Measurements from ENCODE around the gene GSTT4. TPM values are rescaled to one million over a fixed set of nuclear protein-coding genes. Genes with fewer than 3 reads are reported as not detected.
"Not testable (repeated sequence)": the region's sequence is repeated elsewhere in the genome, so short reads cannot be mapped to it uniquely, and the experiment has no call there.

Gene GSTT4
- total RNA-seq, 1 donor from 2014 or later: not detected

DNA sequence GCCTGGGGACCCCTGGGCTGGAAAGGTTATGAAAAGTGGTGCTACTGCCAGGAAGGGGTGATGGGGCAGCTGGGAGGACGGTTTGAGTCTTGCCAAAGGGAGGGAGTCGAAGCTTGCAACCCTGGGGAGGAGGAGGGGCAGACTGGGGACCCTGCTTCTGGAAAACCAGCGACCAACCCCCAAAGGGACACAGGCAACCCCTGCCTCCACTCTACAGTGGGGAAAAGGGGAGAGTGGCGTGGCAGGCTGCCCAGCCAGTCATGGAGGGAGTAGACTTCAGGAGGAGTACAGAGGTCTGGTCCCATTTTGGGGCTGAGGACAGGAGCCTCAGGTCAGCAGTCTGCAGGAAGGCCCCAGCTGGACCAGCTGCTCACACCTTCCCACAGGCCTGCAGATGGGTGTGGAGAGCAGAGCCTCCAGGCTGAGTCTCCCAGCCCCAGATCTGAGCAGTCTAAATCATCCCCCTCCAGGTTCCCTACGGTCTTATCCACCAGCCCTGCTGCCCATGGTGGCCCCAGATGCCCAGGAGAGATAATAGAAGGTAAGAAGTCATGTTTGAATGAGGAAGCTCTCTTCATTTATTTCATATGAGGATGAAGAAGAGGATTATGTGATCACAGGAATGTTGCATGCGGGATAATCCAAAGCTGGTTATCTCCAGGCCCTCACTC is 34.3 kb downstream of the GSTT4 start:
- peak overlapping the region; percentile 50 for H3K4me3 Mint-ChIP-seq
- Histone ChIP-seq H3K9ac (no peak overlapping the region), H4K20me1 (ENCODE audit: low read depth) (no peaks in the 10 kb centered on the region), H3F3A (ENCODE audit: low read depth) (no peaks in the 10 kb centered on the region), H2AFZ (replicated peaks) (no peak overlapping the region), H3K4me3 (no peak overlapping the region), H3K36me3 (no peaks in the 10 kb centered on the region), H3K4me1 (no peaks in the 10 kb centered on the region), H3K27ac (no peak overlapping the region), H3K4me2 (no peak overlapping the region), H3K9me3 (ENCODE audit: low read depth) (no peaks in the 10 kb centered on the region), H3K79me2 (ENCODE audit: low read depth) (no peaks in the 10 kb centered on the region), H3K27me3 (no peaks in the 10 kb centered on the region)
- no peaks in the 10 kb centered on the region for H3K9me3 Mint-ChIP-seq
- peaks cover 3% of the 10 kb centered on the region for H3K27me3 Mint-ChIP-seq (ENCODE audit: insufficient read depth, low read depth)
- DNase-seq (ENCODE audit: low spot score): no peak
- TF ChIP-seq EZH2phosphoT487 (IDR thresholded peaks at IDR 0.05) (no peak), EZH2 (IDR thresholded peaks at IDR 0.05) (no peak)
- TF ChIP-seq, protein P1, sequence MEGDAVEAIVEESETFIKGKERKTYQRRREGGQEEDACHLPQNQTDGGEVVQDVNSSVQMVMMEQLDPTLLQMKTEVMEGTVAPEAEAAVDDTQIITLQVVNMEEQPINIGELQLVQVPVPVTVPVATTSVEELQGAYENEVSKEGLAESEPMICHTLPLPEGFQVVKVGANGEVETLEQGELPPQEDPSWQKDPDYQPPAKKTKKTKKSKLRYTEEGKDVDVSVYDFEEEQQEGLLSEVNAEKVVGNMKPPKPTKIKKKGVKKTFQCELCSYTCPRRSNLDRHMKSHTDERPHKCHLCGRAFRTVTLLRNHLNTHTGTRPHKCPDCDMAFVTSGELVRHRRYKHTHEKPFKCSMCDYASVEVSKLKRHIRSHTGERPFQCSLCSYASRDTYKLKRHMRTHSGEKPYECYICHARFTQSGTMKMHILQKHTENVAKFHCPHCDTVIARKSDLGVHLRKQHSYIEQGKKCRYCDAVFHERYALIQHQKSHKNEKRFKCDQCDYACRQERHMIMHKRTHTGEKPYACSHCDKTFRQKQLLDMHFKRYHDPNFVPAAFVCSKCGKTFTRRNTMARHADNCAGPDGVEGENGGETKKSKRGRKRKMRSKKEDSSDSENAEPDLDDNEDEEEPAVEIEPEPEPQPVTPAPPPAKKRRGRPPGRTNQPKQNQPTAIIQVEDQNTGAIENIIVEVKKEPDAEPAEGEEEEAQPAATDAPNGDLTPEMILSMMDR (IDR thresholded peaks at IDR 0.05): no peak
- H3K36me3 Mint-ChIP-seq: peaks cover 19% of the 10 kb centered on the region
- H3K27ac Mint-ChIP-seq: no peak overlapping the region
- no peaks in the 10 kb centered on the region for H3K4me1 Mint-ChIP-seq

DNA sequence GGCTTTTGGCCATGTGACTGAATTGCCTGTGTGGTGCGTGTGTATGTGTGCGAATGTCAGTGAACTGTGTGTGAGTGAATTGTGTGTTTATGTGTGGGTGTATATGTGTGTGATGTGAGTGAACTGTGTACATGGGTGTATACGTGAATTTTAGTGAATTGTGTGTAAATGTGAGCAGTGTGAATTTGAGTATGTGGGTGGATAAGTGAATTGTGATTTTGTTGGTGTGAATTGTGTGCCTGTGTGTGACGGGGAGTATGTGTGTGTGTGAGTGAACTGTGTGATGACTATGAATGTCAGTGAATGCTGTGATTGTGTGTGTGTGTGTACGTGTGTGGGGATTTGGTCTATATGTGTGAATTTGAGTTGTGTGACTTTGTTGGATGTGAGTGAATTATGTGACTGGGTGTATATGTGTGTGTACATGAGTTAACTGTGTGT is 35.0 kb downstream of the GSTT4 start:
- Histone ChIP-seq H3K4me2 (no peak overlapping the region), H3K79me2 (ENCODE audit: low read depth) (no peaks in the 10 kb centered on the region), H3F3A (ENCODE audit: low read depth) (no peaks in the 10 kb centered on the region), H3K4me1 (no peaks in the 10 kb centered on the region), H3K36me3 (no peaks in the 10 kb centered on the region), H4K20me1 (ENCODE audit: low read depth) (no peaks in the 10 kb centered on the region), H3K9me3 (ENCODE audit: low read depth) (no peaks in the 10 kb centered on the region), H3K9ac (no peak overlapping the region), H3K27me3 (no peaks in the 10 kb centered on the region), H3K4me3 (no peak overlapping the region), H2AFZ (replicated peaks) (no peak overlapping the region), H3K27ac (no peak overlapping the region)
- H3K36me3 Mint-ChIP-seq: peaks cover 19% of the 10 kb centered on the region
- H3K9me3 Mint-ChIP-seq: no peaks in the 10 kb centered on the region
- H3K4me3 Mint-ChIP-seq: no peak overlapping the region
- H3K27ac Mint-ChIP-seq: no peak overlapping the region
- peaks cover 3% of the 10 kb centered on the region for H3K27me3 Mint-ChIP-seq (ENCODE audit: insufficient read depth, low read depth)
- no peak for DNase-seq (ENCODE audit: low spot score)
- TF ChIP-seq EZH2 (IDR thresholded peaks at IDR 0.05): no peak
- TF ChIP-seq, protein P1 (IDR thresholded peaks at IDR 0.05): no peak
- TF ChIP-seq EZH2phosphoT487 (IDR thresholded peaks at IDR 0.05): no peak
- no peaks in the 10 kb centered on the region for H3K4me1 Mint-ChIP-seq

DNA sequence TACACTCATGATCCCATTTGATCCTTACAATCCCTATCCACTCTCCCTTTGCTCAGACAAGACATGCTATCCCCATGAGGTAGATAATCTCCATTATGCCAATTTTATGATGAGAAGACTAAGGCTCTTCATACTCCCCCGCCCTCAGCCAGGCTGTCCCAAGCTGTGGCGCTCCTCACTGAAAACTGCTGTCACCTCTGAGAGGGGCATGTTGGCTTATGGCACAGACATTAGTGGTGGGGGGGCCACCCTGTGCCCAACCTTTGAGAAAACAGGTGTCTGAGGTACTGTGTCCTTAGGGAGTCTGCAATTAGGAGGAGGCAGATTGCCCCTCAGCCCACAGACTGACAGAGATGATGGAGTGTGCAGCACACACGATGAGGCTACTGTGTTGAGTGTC is 36.2 kb downstream of the GSTT4 start:
- H3K4me3 ChIP-seq: no peak overlapping the region
- no peaks in the 10 kb centered on the region for H3K27me3 ChIP-seq
- H3K36me3 Mint-ChIP-seq: peaks cover 19% of the 10 kb centered on the region
- no peak overlapping the region for H3K4me3 Mint-ChIP-seq
- no peaks in the 10 kb centered on the region for H3K79me2 ChIP-seq (ENCODE audit: low read depth)
- no peaks in the 10 kb centered on the region for H3K36me3 ChIP-seq
- no peaks in the 10 kb centered on the region for H3K4me1 ChIP-seq
- no peaks in the 10 kb centered on the region for H3F3A ChIP-seq (ENCODE audit: low read depth)
- H4K20me1 ChIP-seq (ENCODE audit: low read depth): no peaks in the 10 kb centered on the region
- no peak overlapping the region for H3K9ac ChIP-seq
- no peak for DNase-seq (ENCODE audit: low spot score)
- no peaks in the 10 kb centered on the region for H3K9me3 Mint-ChIP-seq
- peaks cover 3% of the 10 kb centered on the region for H3K27me3 Mint-ChIP-seq (ENCODE audit: insufficient read depth, low read depth)
- H3K27ac ChIP-seq: no peak overlapping the region
- H3K4me1 Mint-ChIP-seq: no peaks in the 10 kb centered on the region
- H3K4me2 ChIP-seq: no peak overlapping the region
- TF ChIP-seq EZH2phosphoT487 (IDR thresholded peaks at IDR 0.05): no peak
- no peak for TF ChIP-seq EZH2 (IDR thresholded peaks at IDR 0.05)
- TF ChIP-seq, protein P1 (IDR thresholded peaks at IDR 0.05): no peak
- H3K27ac Mint-ChIP-seq: no peak overlapping the region
- H3K9me3 ChIP-seq (ENCODE audit: low read depth): no peaks in the 10 kb centered on the region
- no peak overlapping the region for H2AFZ ChIP-seq (replicated peaks)

DNA sequence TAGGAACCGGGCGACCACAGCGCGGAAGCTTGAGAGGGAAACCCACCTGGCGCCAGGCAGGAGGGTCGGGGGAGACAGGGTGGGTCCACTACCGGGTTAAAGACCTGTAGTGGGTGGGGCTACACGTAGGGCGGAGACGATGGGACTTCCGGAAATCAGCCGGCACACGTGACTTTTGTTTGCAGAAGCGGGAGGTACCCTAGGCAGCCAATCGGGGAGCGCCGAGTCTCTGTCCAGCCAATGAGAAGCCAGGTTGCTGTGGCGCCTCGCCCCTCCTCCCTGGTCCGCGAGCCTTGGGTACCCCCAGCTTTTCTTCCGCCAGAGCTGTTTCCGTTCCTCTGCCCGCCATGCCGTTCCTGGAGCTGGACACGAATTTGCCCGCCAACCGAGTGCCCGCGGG is 38.7 kb downstream of the GSTT4 start, which contains the start of gene DDTL:
TSS of gene DDTL (plus strand) at position 321 of the 400 bp plus-strand sequence. CDS start at position 348, 27 bp downstream.
- H3K4me2 ChIP-seq; H2AFZ ChIP-seq (replicated peaks); H3F3A ChIP-seq (ENCODE audit: low read depth); H3K27me3 ChIP-seq; H3K4me1 Mint-ChIP-seq; H3K4me1 ChIP-seq; H3K9me3 Mint-ChIP-seq; H3K27ac Mint-ChIP-seq; DNase-seq (ENCODE audit: low spot score); H3K79me2 ChIP-seq (ENCODE audit: low read depth); H3K27ac ChIP-seq; H3K4me3 Mint-ChIP-seq; H3K9ac ChIP-seq; H4K20me1 ChIP-seq (ENCODE audit: low read depth); H3K9me3 ChIP-seq (ENCODE audit: low read depth); H3K27me3 Mint-ChIP-seq (ENCODE audit: insufficient read depth, low read depth); H3K4me3 ChIP-seq; H3K36me3 ChIP-seq: not testable (repeated sequence)
- H3K36me3 Mint-ChIP-seq: peaks cover 19% of the 10 kb centered on the region

DNA sequence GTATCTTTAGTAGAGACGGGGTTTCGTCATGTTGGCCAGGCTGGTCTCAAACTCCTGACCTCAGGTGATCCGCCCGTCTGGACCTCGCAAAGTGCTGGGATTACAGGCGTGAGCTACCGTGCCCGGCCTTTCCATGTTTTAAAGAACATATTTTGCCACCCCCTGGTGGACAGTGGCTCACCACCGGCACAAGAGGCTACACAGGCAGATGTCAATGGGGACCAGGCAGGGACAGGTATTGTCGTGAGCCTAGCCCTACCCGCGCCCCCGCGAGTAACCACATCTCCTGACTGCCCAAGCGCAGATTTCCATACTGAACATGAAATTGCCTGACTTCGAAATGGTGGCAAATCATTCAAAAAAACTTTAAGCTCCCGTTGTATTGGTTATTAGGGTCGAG is 39.2 kb downstream of the GSTT4 start:
- H3K36me3 ChIP-seq; H3K9me3 ChIP-seq (ENCODE audit: low read depth); H3F3A ChIP-seq (ENCODE audit: low read depth); H3K4me2 ChIP-seq; H3K27ac Mint-ChIP-seq; H4K20me1 ChIP-seq (ENCODE audit: low read depth); H3K79me2 ChIP-seq (ENCODE audit: low read depth); H3K27ac ChIP-seq; DNase-seq (ENCODE audit: low spot score); H3K27me3 ChIP-seq; H3K4me1 ChIP-seq; H3K9ac ChIP-seq; H3K4me3 ChIP-seq; H3K4me1 Mint-ChIP-seq; H3K27me3 Mint-ChIP-seq (ENCODE audit: insufficient read depth, low read depth); H3K4me3 Mint-ChIP-seq; H3K9me3 Mint-ChIP-seq; H2AFZ ChIP-seq (replicated peaks): not testable (repeated sequence)
- H3K36me3 Mint-ChIP-seq: peaks cover 16% of the 10 kb centered on the region
